ENCODE data around the gene SLC26A1.

Gene SLC26A1, protein sequence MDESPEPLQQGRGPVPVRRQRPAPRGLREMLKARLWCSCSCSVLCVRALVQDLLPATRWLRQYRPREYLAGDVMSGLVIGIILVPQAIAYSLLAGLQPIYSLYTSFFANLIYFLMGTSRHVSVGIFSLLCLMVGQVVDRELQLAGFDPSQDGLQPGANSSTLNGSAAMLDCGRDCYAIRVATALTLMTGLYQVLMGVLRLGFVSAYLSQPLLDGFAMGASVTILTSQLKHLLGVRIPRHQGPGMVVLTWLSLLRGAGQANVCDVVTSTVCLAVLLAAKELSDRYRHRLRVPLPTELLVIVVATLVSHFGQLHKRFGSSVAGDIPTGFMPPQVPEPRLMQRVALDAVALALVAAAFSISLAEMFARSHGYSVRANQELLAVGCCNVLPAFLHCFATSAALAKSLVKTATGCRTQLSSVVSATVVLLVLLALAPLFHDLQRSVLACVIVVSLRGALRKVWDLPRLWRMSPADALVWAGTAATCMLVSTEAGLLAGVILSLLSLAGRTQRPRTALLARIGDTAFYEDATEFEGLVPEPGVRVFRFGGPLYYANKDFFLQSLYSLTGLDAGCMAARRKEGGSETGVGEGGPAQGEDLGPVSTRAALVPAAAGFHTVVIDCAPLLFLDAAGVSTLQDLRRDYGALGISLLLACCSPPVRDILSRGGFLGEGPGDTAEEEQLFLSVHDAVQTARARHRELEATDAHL

DNA sequence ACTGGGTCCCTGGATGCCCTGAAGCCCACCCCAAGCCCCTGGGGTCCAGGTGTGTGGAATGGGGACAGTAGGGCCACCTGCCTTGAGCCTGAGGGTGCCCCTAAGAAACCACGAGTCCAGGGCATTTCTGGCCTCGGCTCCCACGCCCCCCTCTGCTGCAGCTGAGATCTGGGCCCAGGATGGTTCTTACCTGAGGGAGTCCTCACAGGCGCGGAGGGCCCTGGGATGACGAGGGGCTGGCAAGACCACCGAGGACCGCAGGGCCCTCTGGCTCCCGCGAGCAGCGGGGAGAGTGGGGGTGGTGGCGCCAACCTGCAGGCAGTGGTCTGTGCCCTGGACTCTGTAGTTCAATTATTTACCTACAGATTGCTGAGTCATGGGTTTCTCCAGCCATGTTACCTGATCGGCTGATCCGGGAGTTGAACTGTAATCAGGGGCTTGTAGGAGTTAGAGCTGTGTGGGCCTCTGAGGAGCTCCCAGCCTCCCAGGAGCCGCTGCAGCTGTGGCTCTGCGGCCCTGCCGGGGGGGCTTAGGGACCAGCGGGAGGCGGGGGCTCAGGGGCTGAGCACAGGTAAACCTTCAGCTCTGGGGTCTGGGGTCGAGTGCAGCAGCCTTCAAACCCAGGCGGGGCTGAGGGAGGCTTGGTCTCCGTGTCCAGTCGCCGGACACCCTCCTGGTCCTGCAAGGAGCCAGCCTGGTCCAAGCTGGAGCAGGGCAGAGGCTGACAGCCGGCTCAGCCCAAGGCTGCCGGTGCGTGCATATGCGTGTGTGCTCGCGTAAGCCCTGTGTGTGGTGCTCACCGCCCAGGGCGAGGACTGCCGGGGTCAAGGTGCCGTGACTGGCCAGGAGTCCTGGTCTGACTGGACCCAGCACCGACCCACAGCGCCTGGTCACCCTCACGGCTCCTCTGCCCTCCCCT lies at the start of gene SLC26A1:
Gene SLC26A1 (minus strand): TSS at position 294 of the 919 bp plus-strand sequence. CDS start 1,701 bp downstream, outside the sequence.
- no peak for DNase-seq

DNA sequence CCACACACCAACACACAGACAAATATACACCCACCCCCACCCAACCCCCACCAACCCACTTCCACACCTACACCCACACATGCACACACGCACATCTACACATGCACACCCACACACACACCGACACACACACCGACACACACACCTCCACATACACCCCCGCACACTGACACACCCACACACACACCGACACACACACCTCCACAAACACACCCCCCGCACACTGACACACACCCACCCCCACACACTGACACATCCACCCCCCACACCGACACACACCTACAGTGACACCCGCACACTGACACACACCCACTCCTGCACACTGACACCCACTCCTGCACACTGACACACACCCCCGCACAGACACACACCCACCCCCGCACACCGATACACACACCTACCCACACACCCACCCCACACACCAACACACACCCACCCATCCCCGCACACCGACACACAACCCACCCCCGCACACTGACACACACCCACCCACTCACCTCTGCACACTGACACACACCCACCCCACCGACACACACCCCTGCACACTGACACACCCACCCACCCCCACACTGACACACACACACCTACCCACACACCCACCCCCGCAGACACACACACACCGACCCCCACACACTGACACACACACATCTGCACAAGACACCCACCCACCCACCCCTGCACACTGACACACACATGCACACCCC lies 49.3 kb upstream of the SLC26A1 start:
- no peak for DNase-seq

GRCh38 chr4:1041936-1042330 lies 48.7 kb upstream of the SLC26A1 start:
- no peak for DNase-seq

DNA sequence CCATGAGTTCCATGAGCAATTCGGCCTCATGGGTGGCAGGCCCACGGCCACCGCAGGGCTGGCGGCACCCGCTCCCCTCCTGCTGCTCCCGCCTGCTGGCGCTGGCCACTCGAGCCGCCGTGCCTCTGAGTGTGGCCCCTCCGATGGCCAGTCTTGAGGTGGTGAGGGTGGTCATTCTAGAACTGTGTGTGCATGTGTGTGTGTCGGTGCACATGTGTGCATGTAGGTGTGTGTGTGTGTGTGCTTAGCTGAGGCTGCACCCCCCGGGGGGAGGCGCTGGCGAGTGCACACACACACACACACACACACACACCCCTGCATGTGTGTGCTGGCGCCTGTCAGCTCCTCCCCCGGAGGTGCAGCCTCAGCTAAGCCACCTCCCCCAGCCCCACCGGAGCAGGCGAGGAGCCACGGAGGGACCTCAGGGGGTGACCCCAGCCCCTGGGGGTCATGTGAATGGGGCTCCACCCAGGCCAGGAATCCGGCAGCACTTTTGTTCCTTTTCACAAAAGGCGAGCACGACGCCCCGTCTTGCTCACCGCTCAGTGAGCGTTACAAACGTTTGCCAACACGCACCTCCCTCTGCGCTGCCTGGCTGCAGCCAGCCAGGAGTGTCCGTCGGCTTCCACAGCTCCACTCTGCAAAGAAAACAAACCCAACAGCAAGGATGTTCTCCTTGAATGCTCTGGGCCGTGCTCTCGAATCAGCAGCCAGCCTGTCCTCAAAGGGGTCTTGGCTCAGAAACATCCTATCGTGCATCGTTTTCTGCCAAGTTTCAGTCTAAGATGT lies 48.1 kb upstream of the SLC26A1 start:
- no peak for DNase-seq

DNA sequence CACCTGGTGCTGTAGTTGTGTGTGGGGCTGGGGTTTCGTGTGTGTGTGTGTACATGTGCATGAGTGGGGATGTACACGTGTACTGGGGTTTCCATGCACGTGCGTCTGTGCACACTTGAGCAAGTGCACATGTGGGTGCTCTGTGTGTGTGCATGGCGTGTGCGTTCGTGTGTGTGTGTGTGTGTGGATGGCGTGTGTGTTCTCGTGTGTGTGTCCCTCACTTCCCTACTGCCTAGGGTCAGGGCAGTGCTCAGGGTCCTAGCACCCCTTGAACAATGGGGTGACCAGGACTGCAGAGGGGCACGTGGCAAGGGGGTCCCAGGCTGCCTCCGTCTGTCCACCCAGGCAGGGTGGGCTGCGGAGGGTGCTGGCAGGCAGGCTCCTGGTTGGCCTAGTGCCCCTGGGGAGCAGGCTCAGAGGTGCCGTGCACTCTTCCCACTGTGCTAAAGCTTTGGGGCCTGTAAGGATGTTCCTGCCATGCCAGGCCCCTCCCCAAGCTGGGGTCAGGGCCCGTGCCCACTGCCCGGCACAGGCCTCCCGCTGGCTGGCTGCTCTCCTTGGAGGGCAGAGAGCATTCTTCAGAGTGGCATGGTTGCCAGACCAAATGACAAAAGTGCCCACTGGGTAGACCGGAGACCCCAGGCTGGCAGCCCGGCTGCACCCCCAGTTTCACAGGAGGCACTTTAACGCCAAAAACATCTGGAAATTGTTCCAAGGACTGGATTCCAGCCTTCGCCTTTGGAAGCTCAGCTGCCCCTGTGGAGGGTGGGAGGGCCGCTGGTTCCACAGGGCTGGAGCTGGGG lies 47.3 kb upstream of the SLC26A1 start:
- DNase-seq: no peak

DNA sequence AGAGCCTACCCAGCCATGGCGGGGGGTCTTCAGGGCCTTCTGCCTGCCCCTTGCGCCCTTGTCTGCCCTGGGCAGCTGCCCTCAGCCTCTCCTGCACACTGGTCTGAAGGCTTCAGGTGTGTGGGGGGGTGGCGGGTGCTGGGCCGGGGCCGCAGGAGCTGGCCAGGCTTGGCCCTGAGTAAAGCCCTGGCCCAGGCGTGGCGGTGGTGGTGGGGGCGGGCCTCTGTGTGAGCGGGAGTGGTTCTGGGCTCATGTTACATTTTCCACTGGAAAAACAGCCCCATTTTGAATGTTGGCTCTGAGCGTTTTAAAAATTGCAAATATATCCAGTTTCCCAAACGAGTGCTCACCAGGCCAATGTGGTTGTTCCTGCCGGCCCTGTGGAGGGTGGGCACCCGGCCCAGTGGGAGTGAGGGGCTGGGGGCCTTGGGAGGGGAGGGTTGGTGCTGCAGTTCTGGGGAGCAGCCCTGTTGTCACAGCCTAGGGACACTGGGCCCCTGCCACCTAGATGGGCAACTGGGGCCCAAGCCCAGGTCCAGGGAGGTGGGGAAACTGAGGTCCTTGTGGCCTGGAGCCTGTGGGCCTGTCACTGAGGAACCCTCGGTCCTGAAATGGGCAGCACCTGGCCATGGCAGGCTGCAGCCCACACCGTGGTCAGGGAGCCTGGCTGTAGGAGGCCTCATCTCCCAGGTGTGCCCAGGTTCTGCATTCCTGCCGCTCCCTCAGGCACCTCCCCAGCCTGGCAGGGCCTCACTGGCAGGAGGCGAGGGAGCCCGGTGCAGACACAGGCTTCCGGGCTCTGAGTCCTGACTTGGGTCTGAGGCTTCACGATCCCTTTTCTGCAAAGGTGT lies 46.5 kb upstream of the SLC26A1 start:
- no peak for DNase-seq

- no peak for DNase-seq
These were observed 45.8 kb upstream of the SLC26A1 start for GRCh38 chr4:1038948-1039492.

DNA sequence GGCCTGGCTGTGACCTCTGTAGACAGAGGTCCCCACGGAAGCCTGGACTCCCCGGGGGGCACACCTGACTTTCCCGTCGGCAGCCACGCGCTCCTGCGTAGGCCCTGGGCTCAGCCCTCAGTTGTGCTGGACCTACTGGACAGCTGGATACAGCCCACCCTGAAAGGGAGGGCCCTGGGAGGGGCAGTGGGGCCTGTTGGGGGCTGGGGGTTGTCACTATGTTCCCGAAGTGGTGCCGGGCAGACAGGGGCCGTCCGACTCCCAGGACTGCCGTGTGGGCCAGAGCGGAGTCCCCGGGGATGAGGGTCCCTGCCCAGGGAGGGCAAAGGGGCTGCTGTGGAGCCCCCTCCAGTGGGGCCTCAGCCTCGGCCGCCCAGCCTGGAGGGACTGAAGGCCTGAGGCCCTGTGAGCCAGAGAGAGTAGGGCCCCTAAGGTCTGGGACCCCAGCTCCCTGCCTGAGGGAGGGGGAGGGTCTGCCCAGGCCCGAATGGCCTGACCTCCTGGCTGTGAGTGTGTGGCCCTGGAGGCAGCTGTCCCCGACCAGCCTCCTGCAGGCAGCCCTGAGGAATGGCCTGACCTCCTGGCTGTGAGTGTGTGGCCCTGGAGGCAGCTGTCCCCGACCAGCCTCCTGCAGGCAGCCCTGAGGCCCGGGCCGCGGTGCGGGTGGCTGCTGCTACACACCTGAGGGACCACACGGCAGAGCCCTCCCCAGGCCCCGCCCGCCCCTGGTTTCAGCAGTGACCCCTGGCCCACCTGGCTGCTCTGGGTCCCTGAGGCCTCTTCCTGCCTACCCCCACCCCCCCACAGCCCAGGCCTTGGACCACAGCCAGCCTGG lies 44.0 kb upstream of the SLC26A1 start:
- DNase-seq: no peak

GRCh38 chr4:1036095-1036494 lies 42.9 kb upstream of the SLC26A1 start:
- no peak for DNase-seq

GRCh38 chr4:1035510-1035909 lies 42.3 kb upstream of the SLC26A1 start:
- DNase-seq: no peak

DNA sequence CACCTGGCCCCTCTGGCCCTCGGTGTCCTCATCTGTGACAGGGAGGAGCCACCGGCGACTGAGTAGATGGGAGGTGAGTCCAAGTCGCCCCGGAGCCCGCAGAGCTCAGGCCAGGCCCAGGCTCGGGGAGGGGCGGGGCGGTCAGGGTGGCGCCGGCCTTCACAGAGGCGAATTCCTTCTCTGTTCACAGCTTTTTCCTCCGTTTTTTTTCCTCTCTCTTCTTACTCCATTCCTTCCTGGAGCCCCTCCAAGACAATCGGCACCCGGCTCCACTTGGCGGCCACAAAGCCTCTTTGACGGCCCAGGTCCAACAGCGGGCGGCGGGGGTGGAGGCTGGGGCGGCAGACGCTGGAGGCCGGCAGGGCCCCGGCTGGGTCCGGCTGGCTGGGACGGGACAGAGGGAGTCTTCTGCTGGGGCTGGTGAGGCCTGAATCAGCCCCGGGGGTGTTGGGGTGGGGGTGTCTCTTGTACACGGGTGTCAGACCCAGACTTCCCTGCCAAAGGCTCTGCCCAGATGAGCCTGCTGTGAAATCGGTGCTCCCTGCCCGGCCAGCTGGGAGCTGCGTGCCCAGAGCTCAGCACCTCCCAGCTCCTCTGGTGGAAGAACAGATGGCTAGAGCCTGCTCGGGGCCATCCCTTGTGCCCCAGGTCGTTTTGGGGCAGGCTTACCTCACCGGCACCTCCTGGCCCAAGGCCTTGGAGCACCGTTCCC lies 40.8 kb upstream of the SLC26A1 start:
- DNase-seq: no peak

DNA sequence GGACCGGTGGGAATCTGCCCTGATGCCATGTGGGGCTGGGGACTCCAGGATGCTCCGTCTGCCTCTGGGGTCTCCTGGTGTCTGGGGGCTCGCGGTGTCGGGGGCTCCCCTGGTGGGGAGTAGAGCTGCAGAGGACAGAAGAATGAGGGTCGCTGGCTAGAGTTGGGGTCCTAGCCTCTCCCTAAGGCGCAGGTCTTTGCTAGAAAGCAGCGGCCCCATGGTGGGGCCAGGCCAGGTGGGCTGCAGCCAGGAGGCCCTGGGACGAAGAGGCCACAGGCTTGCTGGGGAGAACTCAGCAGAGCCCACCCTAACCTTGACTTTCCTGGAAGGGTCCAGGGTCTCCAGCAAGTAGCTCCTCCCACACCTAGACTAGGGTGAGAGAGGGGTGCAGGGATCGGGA lies 39.7 kb upstream of the SLC26A1 start:
- no peak for DNase-seq

- DNase-seq: no peak
These were observed 39.0 kb upstream of the SLC26A1 start for GRCh38 chr4:1031956-1032795.

- no peak for DNase-seq
These were observed 38.1 kb upstream of the SLC26A1 start for GRCh38 chr4:1031346-1031745.

DNA sequence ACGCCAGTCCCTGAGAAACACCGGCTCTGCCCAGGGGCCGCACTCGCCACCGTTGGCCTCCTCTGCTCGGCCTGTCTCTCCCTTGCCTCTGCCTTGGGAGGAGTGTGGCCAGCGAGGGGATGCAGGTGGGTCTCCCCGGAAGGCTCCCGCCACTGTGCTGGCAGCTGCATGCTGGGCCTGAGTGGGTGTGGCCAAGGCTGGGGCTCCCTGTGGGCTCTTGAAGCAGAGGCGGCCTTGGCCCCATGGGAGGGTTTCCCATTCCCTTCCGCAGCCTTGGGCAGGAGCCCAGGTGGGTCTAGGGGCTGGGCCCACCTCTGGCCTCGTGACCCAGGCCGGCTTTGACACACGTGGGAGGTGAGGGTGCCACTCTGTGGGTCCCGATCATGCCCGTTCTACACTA lies 37.4 kb upstream of the SLC26A1 start:
- no peak for DNase-seq

GRCh38 chr4:1030031-1030430 lies 36.8 kb upstream of the SLC26A1 start:
- no peak for DNase-seq

- DNase-seq: no peak
These were observed 36.3 kb upstream of the SLC26A1 start for GRCh38 chr4:1029529-1029928.
